ENCODE data around the gene FLACC1. TPM values are rescaled to one million over a fixed set of nuclear protein-coding genes. Genes with fewer than 3 reads are reported as not detected.

Gene FLACC1
- total RNA-seq, 1 donor: 1.3 TPM

- peak; percentile 79 for DNase-seq (ENCODE audit: low read depth)
- TF ChIP-seq, protein P1, sequence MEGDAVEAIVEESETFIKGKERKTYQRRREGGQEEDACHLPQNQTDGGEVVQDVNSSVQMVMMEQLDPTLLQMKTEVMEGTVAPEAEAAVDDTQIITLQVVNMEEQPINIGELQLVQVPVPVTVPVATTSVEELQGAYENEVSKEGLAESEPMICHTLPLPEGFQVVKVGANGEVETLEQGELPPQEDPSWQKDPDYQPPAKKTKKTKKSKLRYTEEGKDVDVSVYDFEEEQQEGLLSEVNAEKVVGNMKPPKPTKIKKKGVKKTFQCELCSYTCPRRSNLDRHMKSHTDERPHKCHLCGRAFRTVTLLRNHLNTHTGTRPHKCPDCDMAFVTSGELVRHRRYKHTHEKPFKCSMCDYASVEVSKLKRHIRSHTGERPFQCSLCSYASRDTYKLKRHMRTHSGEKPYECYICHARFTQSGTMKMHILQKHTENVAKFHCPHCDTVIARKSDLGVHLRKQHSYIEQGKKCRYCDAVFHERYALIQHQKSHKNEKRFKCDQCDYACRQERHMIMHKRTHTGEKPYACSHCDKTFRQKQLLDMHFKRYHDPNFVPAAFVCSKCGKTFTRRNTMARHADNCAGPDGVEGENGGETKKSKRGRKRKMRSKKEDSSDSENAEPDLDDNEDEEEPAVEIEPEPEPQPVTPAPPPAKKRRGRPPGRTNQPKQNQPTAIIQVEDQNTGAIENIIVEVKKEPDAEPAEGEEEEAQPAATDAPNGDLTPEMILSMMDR (IDR thresholded peaks at IDR 0.05; ENCODE audit: insufficient read depth, low read depth, low read length): no peak
- peak overlapping the region; percentile 78 for H3K4me3 ChIP-seq (ENCODE audit: low read depth, low read length)
These were observed 99.0 kb downstream of the FLACC1 start for GRCh38 chr2:201257956-201258665.

GRCh38 chr2:201257381-201257955, 99.7 kb downstream of the FLACC1 start:
- TF ChIP-seq, protein P1 (IDR thresholded peaks at IDR 0.05; ENCODE audit: insufficient read depth, low read depth, low read length): no peak
- peak overlapping the region; percentile 78 for H3K4me3 ChIP-seq (ENCODE audit: low read depth, low read length)
- DNase-seq (ENCODE audit: low read depth): no peak

- TF ChIP-seq, protein P1 (IDR thresholded peaks at IDR 0.05; ENCODE audit: insufficient read depth, low read depth, low read length): no peak
- no peak overlapping the region for H3K4me3 ChIP-seq (ENCODE audit: low read depth, low read length)
- peak; percentile 45 for DNase-seq (ENCODE audit: low read depth)
These were observed 101.1 kb downstream of the FLACC1 start for GRCh38 chr2:201256082-201256481.

GRCh38 chr2:201255408-201256033, 101.6 kb downstream of the FLACC1 start:
- no peak overlapping the region for H3K4me3 ChIP-seq (ENCODE audit: low read depth, low read length)
- DNase-seq (ENCODE audit: low read depth): no peak
- TF ChIP-seq, protein P1 (IDR thresholded peaks at IDR 0.05; ENCODE audit: insufficient read depth, low read depth, low read length): no peak

DNA sequence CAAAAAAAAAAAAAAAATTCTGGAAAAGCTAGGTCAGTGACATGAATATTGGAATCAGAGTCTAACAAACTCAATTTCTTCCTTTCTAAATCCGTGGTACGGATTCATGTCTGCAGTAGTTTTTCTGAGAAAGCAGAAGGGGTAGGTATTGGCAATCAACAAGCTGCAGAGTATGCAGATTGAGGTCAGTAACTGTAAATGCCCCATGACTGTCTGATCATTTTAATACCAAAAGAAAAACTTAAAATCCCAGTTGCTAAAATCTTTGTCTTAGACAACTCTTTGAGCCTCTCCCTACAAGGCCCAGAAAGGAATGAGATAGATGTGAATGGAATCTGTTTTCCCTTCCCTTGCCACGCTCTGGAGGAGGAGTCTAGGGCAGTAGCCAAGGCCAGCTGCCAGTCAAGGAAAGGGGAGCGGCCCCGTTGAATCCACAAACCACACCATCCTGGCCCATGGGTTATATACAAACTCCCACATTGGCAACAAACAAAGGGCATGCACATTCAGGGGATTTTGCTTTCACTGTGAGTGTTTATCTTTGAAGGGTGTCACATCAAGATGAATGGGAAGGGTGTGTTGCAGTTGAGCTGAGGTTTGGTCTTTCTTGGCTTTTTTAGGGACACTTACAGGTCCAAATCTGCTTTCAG, 102.9 kb downstream of the FLACC1 start:
- peak; percentile 36 for DNase-seq (ENCODE audit: low read depth)
- H3K4me3 ChIP-seq (ENCODE audit: low read depth, low read length): no peak overlapping the region
- TF ChIP-seq, protein P1 (IDR thresholded peaks at IDR 0.05; ENCODE audit: insufficient read depth, low read depth, low read length): no peak

DNA sequence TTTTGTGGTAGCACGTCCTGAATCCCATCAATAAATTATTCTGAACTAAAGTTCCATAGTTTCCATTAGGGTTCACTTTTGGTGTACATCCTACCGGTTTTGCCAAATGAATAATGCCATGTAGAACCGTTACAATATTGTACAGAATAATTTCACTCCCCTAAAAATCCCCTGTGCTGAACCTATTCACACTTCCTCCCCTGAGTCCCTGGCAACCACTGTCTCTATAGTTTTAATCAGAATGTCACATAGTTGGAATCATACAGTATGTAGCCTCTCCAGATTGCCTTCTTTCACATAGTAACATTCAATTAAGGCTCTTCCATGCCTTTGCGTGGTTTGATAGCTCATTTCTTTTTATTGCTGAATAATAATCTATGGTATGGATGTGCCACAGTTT, 106.4 kb downstream of the FLACC1 start:
- H3K4me3 ChIP-seq (ENCODE audit: low read depth, low read length): no peak overlapping the region
- DNase-seq (ENCODE audit: low read depth): no peak
- TF ChIP-seq, protein P1 (IDR thresholded peaks at IDR 0.05; ENCODE audit: insufficient read depth, low read depth, low read length): no peak
